ENCODE data around the gene C14orf132. TPM values are rescaled to one million over a fixed set of nuclear protein-coding genes. Genes with fewer than 3 reads are reported as not detected.
A peak's percentile ranks its signal among the peaks of the same experiment; 100 is the strongest.

Gene C14orf132
- 10 to 100 TPM in 3 of 4 donors, 1 to 10 TPM in 1; 7.8 to 16.9 (median 15.0) TPM for total RNA-seq

- peak; percentile 36 to 59 for DNase-seq (ENCODE audit: low spot score in 2 of 2)
- H3K4me1 ChIP-seq = peaks cover 0 to 34% (median 14%) of the 10 kb centered on the region in 4 donors
- peaks cover 0 to 4% of the 10 kb centered on the region in 2 donors for H3K27me3 ChIP-seq
- H3K4me3 ChIP-seq = peak within 1 kb of the TSS; percentile 57 to 83 (median 75)
- H3K36me3 ChIP-seq = no peaks in the 10 kb centered on the region
- WGBS, 2 donors = 0 to 3% methylated on average over 11 to 43 of the region's 72 CpGs
- H3K27ac ChIP-seq = peak within 1 kb of the TSS; percentile 1 to 89 (median 73)
- H3K9me3 ChIP-seq = no peaks in the 10 kb centered on the region
- TF ChIP-seq EP300 (IDR thresholded peaks at IDR 0.05) (peak in 1 of 2 donors; percentile 62), POLR2A (IDR thresholded peaks at IDR 0.05) (peak in 1 of 2 donors; percentile 59), CTCF (IDR thresholded peaks at IDR 0.05) (no peak)
These were observed at the start of gene C14orf132 for GRCh38 chr14:96038920-96039632. Gene C14orf132 (plus strand): TSS chr14:96039362. CDS start chr14:96039501, 139 bp downstream.

- Histone ChIP-seq H3K4me3 (no peak overlapping the region), H3K27ac (no peak overlapping the region), H3K27me3 (peaks cover 0 to 14% of the 10 kb centered on the region in 2 donors), H3K36me3 (no peaks in the 10 kb centered on the region), H3K9me3 (peaks cover 0 to 24% (median 0%) of the 10 kb centered on the region in 4 donors), H3K4me1 (peaks cover 0 to 7% (median 0%) of the 10 kb centered on the region in 4 donors)
- DNase-seq (ENCODE audit: low spot score in 2 of 2) = no peak
- WGBS, 2 donors = 43 to 46% methylated on average over 5 of the region's 5 CpGs
- no peak for TF ChIP-seq POLR2A (IDR thresholded peaks at IDR 0.05)
- TF ChIP-seq CTCF (IDR thresholded peaks at IDR 0.05) = peak; percentile 63 to 82 (median 71)
These were observed 45.2 kb upstream of the C14orf132 start for GRCh38 chr14:95993768-95994592.

- H3K4me1 ChIP-seq = peaks cover 0 to 7% (median 0%) of the 10 kb centered on the region in 4 donors
- H3K27me3 ChIP-seq = peaks cover 0 to 15% of the 10 kb centered on the region in 2 donors
- no peak for DNase-seq (ENCODE audit: low spot score in 2 of 2)
- H3K4me3 ChIP-seq = no peak overlapping the region
- 19 to 21% methylated on average over 3 of the region's 3 CpGs for WGBS, 2 donors
- TF ChIP-seq CTCF (IDR thresholded peaks at IDR 0.05) (no peak), POLR2A (IDR thresholded peaks at IDR 0.05) (no peak), EP300 (IDR thresholded peaks at IDR 0.05) (no peak)
- H3K27ac ChIP-seq = no peak overlapping the region
- no peaks in the 10 kb centered on the region for H3K36me3 ChIP-seq
- H3K9me3 ChIP-seq = peaks cover 0 to 24% (median 0%) of the 10 kb centered on the region in 4 donors
These were observed 44.6 kb upstream of the C14orf132 start for GRCh38 chr14:95994593-95994928.

GRCh38 chr14:95998656-95999055 is 40.5 kb upstream of the C14orf132 start:
- Histone ChIP-seq H3K27me3 (peaks cover 0 to 24% of the 10 kb centered on the region in 2 donors), H3K27ac (no peak overlapping the region), H3K4me3 (no peak overlapping the region), H3K9me3 (no peaks in the 10 kb centered on the region), H3K4me1 (peaks cover 0 to 7% (median 0%) of the 10 kb centered on the region in 4 donors), H3K36me3 (no peaks in the 10 kb centered on the region)
- WGBS, 2 donors = 3 to 19% methylated on average over 1 of the region's 1 CpG
- DNase-seq (ENCODE audit: low spot score in 2 of 2) = no peak
- TF ChIP-seq POLR2A (IDR thresholded peaks at IDR 0.05) = no peak
- TF ChIP-seq CTCF (IDR thresholded peaks at IDR 0.05) = peak in 4 of 5 experiments; percentile 19 to 64 (median 36)
